WI38 (cell line): ENCODE measurements around the gene VPS26B.
"Not testable (repeated sequence)": the region's sequence is repeated elsewhere in the genome, so short reads cannot be mapped to it uniquely, and the experiment has no call there.

Experiments
- H3K4me3 ChIP-seq: 2 replicates; pipeline ENCODE4 v1.5.1; 2011; ENCODE audit warnings: low read depth, mild to moderate bottlenecking, control low read depth, low read length
- CTCF ChIP-seq: IDR thresholded peaks from 2 replicates; pipeline ENCODE4 v1.5.1; 2012; ENCODE audit warnings: low read depth, mild to moderate bottlenecking, control low read depth, low read length

Gene VPS26B

GRCh38 chr11:134223836-134224709 lies at the start of gene VPS26B, which contains the start of gene NCAPD3:
VPS26B (plus strand) TSS chr11:134224671; CDS start chr11:134225123, 452 bp downstream.
NCAPD3 (minus strand) TSS chr11:134223967; CDS start chr11:134223926, 41 bp downstream.
- TF ChIP-seq CTCF, result no peak
- H3K4me3 ChIP-seq, result peak within 1 kb of the TSS; percentile 89

- TF ChIP-seq CTCF, result no peak
These were observed 48.2 kb upstream of the VPS26B start for GRCh38 chr11:134176284-134176683.

GRCh38 chr11:134178032-134178674 lies 46.3 kb upstream of the VPS26B start:
- H3K4me3 ChIP-seq, result no peak overlapping the region
- TF ChIP-seq CTCF, result no peak

More at GRCh38 chr11:134176284-134176683, 48.2 kb upstream of the VPS26B start:
- H3K4me3 ChIP-seq, result no peak overlapping the region

- TF ChIP-seq CTCF, result no peak
- no peak overlapping the region for H3K4me3 ChIP-seq
These were observed 42.8 kb upstream of the VPS26B start for GRCh38 chr11:134181707-134182106.

GRCh38 chr11:134188092-134188491 lies 36.4 kb upstream of the VPS26B start:
- not testable (repeated sequence) for H3K4me3 ChIP-seq

- no peak overlapping the region for H3K4me3 ChIP-seq
- TF ChIP-seq CTCF, result no peak
These were observed 27.7 kb upstream of the VPS26B start for GRCh38 chr11:134196756-134197155.

- TF ChIP-seq CTCF, result no peak
These were observed 24.9 kb upstream of the VPS26B start for GRCh38 chr11:134199531-134199930.

More at GRCh38 chr11:134199531-134199930, 24.9 kb upstream of the VPS26B start:
- no peak overlapping the region for H3K4me3 ChIP-seq
